Left lung (tissue), 10 donors: ENCODE measurements around the gene SLC7A6OS. TPM values are rescaled to one million over a fixed set of nuclear protein-coding genes. Genes with fewer than 3 reads are reported as not detected.

Source experiments
- ATAC-seq: fragments of 200-7000 bp; cut with Tn5 transposase; one replicate; pipeline ENCODE4 v1.9.1; 2020; ENCODE audit warnings: moderate library complexity
- DNase-seq, 4 donors: peaks; one replicate each; pipeline ENCODE4 v3.0.0-alpha.2; 2013 to 2020
- H3K27ac ChIP-seq, 2 donors: fragments of 200-600 bp; sonication (generic) in 1 of 2; one replicate each; pipeline versions ENCODE4 v1.5.0 to v1.8.0; 2020 to 2021
- H3K27me3 ChIP-seq, 2 donors: fragments of 200-600 bp; sonication (generic) in 1 of 2; one replicate each; pipeline versions ENCODE4 v1.5.0 to v1.8.0; 2020 to 2021
- H3K36me3 ChIP-seq, 2 donors: fragments of 200-600 bp; sonication (generic) in 1 of 2; one replicate each; pipeline versions ENCODE4 v1.5.0 to v1.8.0; 2020 to 2021
- H3K4me1 ChIP-seq, 2 donors: fragments of 200-600 bp; one replicate each; pipeline ENCODE4 v1.8.0; 2021
- H3K4me3 ChIP-seq, 2 donors: fragments of 200-600 bp; sonication (generic) in 1 of 2; one replicate each; pipeline versions ENCODE4 v1.5.0 to v1.8.0; 2020 to 2021; ENCODE audit warnings: mild to moderate bottlenecking in 1 of 2
- H3K9me3 ChIP-seq, 2 donors: fragments of 200-600 bp; sonication (generic) in 1 of 2; one replicate each; pipeline versions ENCODE4 v1.5.0 to v1.8.0; 2020 to 2021
- intact Hi-C, 2 donors: fragments of 100-400 bp; cut with DNase I; formaldehyde crosslinking; loops; one replicate each; pipeline versions ENCODE4 v1.11.2 to v1.14.2; 2022
- polyA plus RNA-seq, 6 donors: library from polyadenylated mRNA; unstranded; fragments of 120-200 nt; gene quantifications; one replicate each; pipeline ENCODE4 v1.2.1, GENCODE V29; 2013; ENCODE audit not compliant: insufficient read length in 6 of 6
- total RNA-seq, 2 donors: library from RNA; stranded (reverse); fragmentation: NEBNext Ultra II Directional; extraction: Animal tissue kit (Norgen Biotek cat#: 25700); gene quantifications; one replicate each; pipeline ENCODE4 v1.2.1, GENCODE V29; 2021
- TF ChIP-seq, protein P1 (sequence below), 2 donors: fragments of 200-600 bp; sonication (generic) in 1 of 2; IDR thresholded peaks; one replicate each; pipeline versions ENCODE4 v1.5.0 to v1.8.0; 2021; ENCODE audit warnings: antibody characterized with exemption in 2 of 2
- donor health status: DM: no; HTN: yes; CAD: no.
- donor health status: DM: no; HTN: no; CAD: no.

The SLC7A6OS gene
- total and polyA plus RNA-seq, 8 donors, result 11.7 to 24.4 (median 21.9) TPM

- H3K27ac ChIP-seq, result no peak overlapping the region
- no peaks in the 10 kb centered on the region for H3K27me3 ChIP-seq
- peak in 1 of 4 donors; percentile 36 for DNase-seq
- H3K36me3 ChIP-seq, result peaks cover 0 to 93% of the 10 kb centered on the region in 2 donors
- no peak for ATAC-seq
- TF ChIP-seq, protein P1, sequence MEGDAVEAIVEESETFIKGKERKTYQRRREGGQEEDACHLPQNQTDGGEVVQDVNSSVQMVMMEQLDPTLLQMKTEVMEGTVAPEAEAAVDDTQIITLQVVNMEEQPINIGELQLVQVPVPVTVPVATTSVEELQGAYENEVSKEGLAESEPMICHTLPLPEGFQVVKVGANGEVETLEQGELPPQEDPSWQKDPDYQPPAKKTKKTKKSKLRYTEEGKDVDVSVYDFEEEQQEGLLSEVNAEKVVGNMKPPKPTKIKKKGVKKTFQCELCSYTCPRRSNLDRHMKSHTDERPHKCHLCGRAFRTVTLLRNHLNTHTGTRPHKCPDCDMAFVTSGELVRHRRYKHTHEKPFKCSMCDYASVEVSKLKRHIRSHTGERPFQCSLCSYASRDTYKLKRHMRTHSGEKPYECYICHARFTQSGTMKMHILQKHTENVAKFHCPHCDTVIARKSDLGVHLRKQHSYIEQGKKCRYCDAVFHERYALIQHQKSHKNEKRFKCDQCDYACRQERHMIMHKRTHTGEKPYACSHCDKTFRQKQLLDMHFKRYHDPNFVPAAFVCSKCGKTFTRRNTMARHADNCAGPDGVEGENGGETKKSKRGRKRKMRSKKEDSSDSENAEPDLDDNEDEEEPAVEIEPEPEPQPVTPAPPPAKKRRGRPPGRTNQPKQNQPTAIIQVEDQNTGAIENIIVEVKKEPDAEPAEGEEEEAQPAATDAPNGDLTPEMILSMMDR (IDR thresholded peaks at IDR 0.05), result no peak
- no peaks in the 10 kb centered on the region for H3K9me3 ChIP-seq
- intact Hi-C loops, result no loop called here
- H3K4me1 ChIP-seq, result no peaks in the 10 kb centered on the region
- no peak overlapping the region for H3K4me3 ChIP-seq
These were observed 38.1 kb upstream of the SLC7A6OS start for GRCh38 chr16:68348639-68349445.

GRCh38 chr16:68347605-68348004 lies 36.9 kb upstream of the SLC7A6OS start:
- H3K9me3 ChIP-seq, result no peaks in the 10 kb centered on the region
- DNase-seq, result no peak
- H3K27me3 ChIP-seq, result no peaks in the 10 kb centered on the region
- H3K36me3 ChIP-seq, result peaks cover 0 to 93% of the 10 kb centered on the region in 2 donors
- no peaks in the 10 kb centered on the region for H3K4me1 ChIP-seq
- no peak overlapping the region for H3K27ac ChIP-seq
- H3K4me3 ChIP-seq, result no peak overlapping the region
- ATAC-seq, result no peak
- TF ChIP-seq, protein P1 (IDR thresholded peaks at IDR 0.05), result no peak
- intact Hi-C loops, result no loop called here

GRCh38 chr16:68346892-68347480 lies 36.2 kb upstream of the SLC7A6OS start:
- intact Hi-C loops, result no loop called here
- H3K4me3 ChIP-seq, result no peak overlapping the region
- peaks cover 0 to 91% of the 10 kb centered on the region in 2 donors for H3K36me3 ChIP-seq
- H3K27me3 ChIP-seq, result no peaks in the 10 kb centered on the region
- TF ChIP-seq, protein P1 (IDR thresholded peaks at IDR 0.05), result no peak
- ATAC-seq (no peak), DNase-seq (peak in 1 of 4 donors; percentile 11)
- H3K27ac ChIP-seq, result no peak overlapping the region
- H3K4me1 ChIP-seq, result no peaks in the 10 kb centered on the region
- H3K9me3 ChIP-seq, result no peaks in the 10 kb centered on the region

DNA sequence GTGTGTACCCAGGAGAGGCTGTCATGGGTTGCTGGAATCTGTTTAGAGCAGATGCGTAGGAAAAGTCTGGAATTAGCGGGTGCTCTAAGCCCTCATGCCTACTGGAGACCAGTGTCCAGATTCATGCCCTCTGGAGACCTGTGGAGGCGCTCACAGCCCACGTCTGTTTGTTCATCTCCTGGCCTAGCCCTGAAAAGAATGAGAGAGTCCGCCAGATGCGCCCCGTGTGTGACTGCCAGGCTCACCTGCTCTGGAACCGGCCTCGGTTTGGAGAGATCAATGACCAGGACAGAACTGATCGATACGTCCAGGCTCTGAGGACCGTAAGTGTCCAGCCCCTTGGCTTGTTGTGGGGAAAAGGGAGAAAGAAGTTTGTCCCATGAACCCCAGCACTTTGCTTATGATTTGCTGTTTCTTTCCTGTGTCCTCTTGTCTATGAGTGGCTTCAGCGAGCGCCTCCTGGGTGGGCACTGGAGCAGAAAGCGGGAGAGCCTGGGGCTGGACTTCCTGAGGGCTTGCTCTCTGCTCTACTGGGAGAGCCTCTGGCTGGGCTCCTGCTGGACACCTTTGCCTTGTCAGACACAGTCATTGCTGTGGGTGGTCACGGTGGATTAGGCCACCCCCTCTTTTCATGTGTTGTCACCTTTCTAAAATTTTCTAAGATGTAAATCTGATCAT lies 35.4 kb upstream of the SLC7A6OS start:
- ATAC-seq, result no peak
- Histone ChIP-seq H3K27ac (no peak overlapping the region), H3K9me3 (no peaks in the 10 kb centered on the region), H3K4me3 (no peak overlapping the region), H3K27me3 (no peaks in the 10 kb centered on the region), H3K36me3 (peaks cover 0 to 90% of the 10 kb centered on the region in 2 donors), H3K4me1 (no peaks in the 10 kb centered on the region)
- no peak for DNase-seq
- TF ChIP-seq, protein P1 (IDR thresholded peaks at IDR 0.05), result no peak
- intact Hi-C loops, result no loop called here

- Histone ChIP-seq H3K4me3 (no peak overlapping the region), H3K36me3 (peaks cover 0 to 90% of the 10 kb centered on the region in 2 donors), H3K4me1 (no peaks in the 10 kb centered on the region), H3K9me3 (no peaks in the 10 kb centered on the region), H3K27ac (no peak overlapping the region), H3K27me3 (no peaks in the 10 kb centered on the region)
- DNase-seq, result no peak
- intact Hi-C loops, result no loop called here
- no peak for ATAC-seq
- TF ChIP-seq, protein P1 (IDR thresholded peaks at IDR 0.05), result no peak
These were observed 34.6 kb upstream of the SLC7A6OS start for GRCh38 chr16:68345351-68345810.
